NCI-H2107 treated with DMSO at 0.1 percent for 48 hours (cell line): ENCODE results near the gene HDAC4.

Source experiments
- DNase-seq: peaks from one replicate; lab custom pipeline; 2025; ENCODE audit not compliant: unreplicated experiment; lab: John Stamatoyannopoulos, UW

Gene HDAC4

GRCh38 chr2:239370876-239371725 lies 29.7 kb downstream of the HDAC4 start:
- no peak for DNase-seq

DNA sequence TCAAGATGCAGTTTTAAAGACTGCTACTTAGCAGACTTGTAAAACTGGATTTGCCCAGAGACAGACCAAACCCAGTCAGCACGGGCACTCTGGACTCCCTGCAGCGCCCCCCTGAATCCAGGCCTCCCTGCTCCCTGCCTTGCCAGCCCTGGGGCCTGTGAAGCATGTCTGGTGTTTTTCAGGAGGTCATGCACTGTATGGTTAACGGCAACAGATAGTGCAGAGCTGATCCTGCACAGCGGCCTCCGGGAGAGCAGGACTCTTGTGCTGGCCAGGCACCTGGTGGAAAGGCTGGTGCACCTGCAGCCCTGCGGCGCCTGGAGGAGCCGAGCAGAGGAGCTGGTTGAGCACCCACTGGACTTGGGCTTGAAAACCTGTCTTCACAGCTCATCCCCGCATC lies 30.4 kb downstream of the HDAC4 start:
- no peak for DNase-seq

GRCh38 chr2:239369631-239370161 lies 31.1 kb downstream of the HDAC4 start:
- peak; percentile 64 for DNase-seq

DNA sequence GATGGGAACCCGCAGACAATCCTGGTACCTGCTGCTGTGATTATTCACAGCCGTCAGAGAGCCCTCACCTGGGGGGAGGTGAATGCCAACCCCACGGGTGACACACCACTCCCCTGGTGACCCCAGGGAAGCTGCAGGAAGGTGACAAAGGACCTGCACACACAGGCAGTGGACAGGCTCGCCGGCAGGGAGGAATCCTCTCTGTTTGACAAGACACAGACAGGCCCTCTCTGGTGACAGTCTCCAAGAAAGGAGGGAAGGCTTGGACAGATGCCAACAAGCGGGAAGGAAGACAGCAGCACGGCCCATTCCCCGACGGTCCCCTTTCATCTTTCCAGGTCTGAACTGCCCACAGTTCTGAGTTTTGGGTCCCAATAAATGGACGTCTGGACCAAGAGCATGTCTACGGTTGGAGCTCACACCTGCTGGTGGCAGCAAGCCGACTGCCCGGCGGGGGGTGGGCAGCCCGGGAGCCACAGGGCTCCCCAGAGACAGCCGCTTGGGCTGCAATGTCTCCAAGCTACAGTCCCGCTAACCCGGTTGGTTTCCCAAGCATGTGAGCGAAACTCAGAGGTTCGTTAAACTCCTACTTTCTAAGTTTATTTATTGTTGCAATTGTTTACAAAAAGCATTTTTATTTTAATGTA lies 31.8 kb downstream of the HDAC4 start:
- DNase-seq = peak; percentile 64

- DNase-seq = no peak
Observed at GRCh38 chr2:239368321-239368720, 32.5 kb downstream of the HDAC4 start.

GRCh38 chr2:239366740-239367139 lies 34.1 kb downstream of the HDAC4 start:
- DNase-seq = no peak

- DNase-seq = no peak
Observed at GRCh38 chr2:239365782-239366435, 34.9 kb downstream of the HDAC4 start.

DNA sequence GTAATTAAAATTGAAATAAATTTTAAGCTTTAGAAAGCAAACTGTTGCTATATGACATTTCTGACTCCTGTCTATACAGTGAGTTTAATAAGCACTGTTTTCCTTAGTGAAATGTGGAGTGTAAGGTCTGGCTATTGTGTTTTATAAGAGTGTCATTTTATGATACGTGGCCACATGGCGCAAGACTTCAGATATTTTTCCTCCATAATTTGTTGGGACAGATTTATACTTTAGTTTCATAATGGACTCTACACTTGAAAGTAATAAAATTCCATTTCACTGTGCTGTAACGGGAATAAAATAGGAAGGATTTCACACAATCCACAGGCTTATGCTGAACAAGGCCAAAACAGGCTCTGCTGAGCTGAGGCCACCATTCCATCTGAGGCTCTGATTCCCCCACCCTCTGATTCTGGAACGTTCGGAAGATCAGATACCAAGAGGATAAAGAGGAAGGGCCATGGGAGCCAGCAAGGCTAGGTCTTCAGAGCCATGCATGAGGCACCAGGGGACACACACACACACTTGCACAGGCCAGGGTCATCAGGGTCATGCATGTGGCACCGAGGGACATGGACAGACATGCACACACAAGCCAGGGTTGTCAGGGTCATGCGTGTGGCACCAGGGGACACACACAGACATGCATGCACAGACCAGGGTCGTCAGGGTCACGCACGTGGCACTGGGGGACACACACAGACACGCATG lies 35.6 kb downstream of the HDAC4 start:
- no peak for DNase-seq

- no peak for DNase-seq
Observed at GRCh38 chr2:239363946-239364637, 36.7 kb downstream of the HDAC4 start.

- no peak for DNase-seq
Observed at GRCh38 chr2:239362507-239362906, 38.3 kb downstream of the HDAC4 start.

DNA sequence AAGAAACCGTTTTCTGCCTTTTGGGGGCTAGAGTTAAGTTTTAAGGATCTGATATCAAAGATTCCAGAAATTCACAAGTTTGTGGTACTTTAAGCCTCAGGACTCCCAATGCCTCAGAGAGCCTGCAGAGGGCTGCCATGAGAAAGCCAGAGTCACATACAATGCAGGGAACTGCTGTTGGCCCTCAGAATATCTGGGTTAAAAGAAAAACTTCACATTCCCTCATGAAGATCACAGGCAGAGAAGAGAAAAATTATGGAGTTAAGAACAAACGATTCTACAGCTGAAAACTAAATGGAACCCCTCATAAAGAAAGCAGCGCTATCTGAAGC lies 39.5 kb downstream of the HDAC4 start:
- DNase-seq = no peak

- DNase-seq = peak; percentile 21
Observed at GRCh38 chr2:239360421-239361310, 40.2 kb downstream of the HDAC4 start.

DNA sequence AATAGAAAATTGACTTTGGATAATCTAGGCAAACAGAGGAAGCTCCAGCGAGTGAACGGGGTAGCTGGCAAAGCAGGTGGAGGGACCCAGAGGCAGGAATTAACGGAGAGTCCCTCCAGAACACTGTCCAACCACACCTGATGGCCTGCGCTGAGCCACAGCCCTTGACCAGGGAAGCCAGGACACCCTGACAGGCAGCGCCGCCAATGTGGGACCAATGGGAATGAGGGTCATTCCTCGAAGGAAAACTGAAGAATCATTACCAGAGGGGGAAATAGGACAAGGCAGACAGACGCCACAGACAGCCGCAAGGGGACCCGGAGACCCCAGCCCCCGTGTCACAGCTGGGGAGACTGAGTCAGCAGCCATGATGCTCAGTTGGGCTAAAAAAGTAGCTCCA lies 40.8 kb downstream of the HDAC4 start:
- DNase-seq = no peak

GRCh38 chr2:239359196-239359912 lies 41.5 kb downstream of the HDAC4 start:
- no peak for DNase-seq

- DNase-seq = peak; percentile 45
Observed at GRCh38 chr2:239358062-239358754, 42.6 kb downstream of the HDAC4 start.

DNA sequence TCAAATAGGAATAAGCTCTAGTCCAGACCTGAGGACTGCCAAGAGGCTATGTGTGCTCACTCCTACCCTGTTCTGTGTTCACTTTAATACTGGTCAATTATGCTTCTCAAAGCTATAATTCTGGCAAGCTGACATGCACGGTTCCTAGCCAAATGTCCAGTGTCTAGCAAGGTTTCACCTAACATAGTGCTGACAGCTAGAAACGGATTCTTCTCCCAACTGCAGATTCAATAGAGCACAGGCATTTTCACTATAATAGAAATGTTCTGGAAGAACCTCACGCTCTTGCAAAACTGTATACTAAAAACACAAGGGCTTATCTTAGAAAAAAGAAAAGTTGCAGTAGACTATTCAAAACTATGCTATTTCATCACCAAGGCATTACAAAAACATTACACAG lies 45.1 kb downstream of the HDAC4 start:
- no peak for DNase-seq

- no peak for DNase-seq
Observed at GRCh38 chr2:239355139-239355538, 45.7 kb downstream of the HDAC4 start.

GRCh38 chr2:239354791-239355136 lies 46.1 kb downstream of the HDAC4 start:
- DNase-seq = no peak
